Epidermal melanocyte (primary cell): ENCODE results near the gene BMPR1A.
"Not testable (repeated sequence)": the region's sequence is repeated elsewhere in the genome, so short reads cannot be mapped to it uniquely, and the experiment has no call there.

Experiments
- DNase-seq: peaks from one replicate; pipeline ENCODE4 v3.0.0; 2011; ENCODE audit warnings: low spot score; ENCODE audit not compliant: insufficient read length

Gene BMPR1A

DNA sequence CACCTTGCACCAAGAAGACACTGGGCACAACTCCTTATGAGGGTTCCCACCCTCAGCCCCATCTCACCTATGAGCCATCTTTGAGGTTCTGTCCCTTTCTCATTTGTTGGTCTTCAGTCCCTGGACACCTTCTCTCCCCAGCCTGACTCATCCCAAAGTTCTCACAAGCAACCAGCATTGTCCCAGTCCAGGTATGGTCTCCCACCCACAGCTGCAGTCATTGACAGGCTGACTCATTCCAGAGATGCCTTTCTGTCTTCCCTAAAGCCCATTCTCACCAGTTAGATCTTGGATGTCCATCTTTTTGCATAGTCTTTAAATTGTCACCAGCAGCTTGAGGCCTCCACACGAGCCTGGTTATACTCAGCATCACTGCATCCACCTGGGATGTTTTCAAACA is 26.7 kb upstream of the BMPR1A start:
- no peak for DNase-seq

DNA sequence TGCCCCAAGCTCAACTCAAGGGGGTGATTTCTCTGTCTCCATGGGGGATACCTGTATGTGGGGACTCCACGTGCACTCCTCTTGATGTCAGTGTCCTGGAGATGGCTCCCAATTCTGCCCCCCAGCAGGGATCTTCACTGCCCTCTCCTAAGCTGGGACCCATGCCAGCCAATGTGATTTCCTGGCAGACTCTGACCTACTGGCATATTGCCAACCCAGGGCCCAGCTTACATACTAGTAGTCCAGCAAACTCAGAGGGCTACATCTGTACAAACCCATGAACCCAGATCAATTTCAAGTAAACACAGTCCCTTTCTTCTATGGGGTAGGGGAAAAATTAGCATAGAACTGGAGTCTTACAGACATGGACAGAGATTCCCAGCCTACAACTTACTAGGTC is 26.2 kb upstream of the BMPR1A start:
- no peak for DNase-seq

DNA sequence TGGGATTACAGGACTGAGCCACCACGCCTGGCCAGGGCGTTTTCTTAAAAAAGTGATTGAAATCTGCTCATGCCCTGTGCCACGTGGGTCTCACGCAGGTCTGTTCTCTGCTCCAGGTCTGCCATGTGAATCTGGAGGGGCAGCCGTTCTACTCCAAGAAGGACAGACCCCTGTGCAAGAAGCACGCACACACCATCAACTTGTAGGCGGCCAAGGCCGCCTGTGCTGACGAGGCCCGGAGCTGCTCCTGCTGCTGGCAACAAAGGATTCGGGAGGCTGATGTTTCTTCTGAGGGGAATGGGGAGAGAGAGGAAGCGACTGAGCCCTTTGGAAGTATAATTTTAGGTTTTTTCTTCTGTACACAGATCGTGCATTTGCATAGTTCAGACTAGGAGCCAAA is 23.6 kb upstream of the BMPR1A start:
- DNase-seq = no peak

DNA sequence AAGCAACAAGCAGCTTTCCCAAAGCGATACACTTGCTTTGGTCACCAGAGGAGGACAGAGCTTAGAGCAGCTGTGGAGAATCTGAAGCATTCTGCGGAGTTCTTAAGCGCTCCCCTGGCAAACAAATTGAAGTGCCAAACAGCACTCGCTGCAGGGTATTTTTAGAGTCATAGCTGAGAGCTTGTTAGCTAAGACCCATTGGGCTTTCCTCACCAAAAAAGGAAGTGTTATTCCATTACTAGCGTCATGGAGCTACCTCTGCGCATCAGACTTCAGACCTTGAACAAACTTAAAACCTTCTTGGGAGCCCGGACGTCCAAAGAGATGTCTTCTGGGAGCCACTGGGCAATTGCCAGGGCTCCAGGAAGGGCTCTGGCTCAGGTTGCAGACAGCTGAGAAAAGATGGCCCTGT is 23.2 kb upstream of the BMPR1A start:
- no peak for DNase-seq

DNA sequence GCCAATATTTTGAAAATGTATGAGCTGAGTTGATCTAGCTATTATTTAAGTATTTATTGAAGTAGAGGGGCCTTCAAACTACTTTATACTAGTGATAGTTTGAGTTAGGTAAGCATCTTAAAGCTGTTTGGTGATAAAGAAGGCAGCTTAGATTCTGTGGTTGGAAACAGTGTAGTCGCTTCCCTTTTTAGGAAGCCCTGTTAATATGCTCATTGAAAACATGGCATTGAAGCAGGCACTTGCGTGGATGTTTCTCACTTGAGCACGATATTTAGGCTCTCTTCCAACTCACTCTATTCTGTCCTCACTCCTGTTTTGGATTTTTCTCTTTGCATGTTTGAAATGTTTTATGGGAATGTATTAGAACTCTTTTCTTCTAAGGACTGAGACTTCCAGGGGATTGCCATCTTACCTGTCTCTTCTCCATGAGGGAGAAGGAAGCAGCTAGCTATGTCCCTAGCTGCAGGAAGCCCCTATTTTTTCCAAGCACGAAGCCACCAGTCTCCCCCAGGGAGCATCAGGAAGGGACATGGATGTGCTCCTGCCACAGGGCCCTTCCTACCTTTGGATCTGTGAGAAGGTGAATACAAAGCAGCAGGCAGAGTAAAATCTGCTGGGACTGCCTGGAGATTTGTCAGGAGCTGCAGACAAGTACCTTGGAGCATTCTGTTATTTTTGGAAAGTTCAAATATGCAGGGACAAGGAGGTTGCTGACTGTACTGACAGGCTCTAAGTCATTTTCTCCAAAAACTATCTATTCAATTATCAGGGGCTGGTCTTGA is 22.0 kb upstream of the BMPR1A start:
- DNase-seq = no peak

DNA sequence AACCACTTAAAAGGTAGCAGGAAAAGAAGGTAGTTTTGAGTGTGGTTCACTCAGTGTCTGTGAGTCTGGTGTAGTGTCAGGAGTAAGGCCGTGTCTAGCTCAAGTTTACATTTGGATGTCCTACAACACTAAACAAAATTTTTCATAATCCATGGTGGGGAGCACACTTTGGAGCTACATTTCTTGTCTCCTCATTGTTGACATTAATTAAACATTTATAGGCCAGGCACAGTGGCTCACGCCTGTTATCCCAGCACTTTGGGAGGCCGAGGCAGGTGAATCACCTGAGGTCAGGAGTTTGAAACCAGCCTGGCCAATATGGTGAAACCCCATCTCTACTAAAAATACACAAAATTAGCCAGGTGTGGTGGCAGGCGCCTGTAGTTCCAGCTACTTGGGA is 21.1 kb upstream of the BMPR1A start:
- DNase-seq = not testable (repeated sequence)

DNA sequence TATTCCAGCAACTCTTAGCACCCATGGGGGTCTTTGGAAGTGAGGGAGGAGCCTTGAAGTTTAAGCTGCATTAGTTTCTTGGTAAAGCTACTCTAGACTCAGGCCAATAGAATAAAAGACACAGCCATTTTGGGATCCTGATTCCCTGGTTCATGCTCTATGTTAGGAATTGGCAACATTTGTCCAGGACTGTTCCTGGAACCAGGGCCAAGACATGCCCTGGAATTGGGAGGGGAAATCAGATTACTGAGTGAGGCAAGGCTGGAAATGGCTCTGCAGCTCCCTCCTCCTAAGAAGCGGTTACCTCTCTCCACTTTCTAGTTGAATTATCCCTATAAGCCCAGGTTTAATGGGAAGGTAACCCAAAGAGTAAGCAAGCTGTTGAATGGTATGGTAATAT is 14.2 kb upstream of the BMPR1A start:
- DNase-seq = no peak

DNA sequence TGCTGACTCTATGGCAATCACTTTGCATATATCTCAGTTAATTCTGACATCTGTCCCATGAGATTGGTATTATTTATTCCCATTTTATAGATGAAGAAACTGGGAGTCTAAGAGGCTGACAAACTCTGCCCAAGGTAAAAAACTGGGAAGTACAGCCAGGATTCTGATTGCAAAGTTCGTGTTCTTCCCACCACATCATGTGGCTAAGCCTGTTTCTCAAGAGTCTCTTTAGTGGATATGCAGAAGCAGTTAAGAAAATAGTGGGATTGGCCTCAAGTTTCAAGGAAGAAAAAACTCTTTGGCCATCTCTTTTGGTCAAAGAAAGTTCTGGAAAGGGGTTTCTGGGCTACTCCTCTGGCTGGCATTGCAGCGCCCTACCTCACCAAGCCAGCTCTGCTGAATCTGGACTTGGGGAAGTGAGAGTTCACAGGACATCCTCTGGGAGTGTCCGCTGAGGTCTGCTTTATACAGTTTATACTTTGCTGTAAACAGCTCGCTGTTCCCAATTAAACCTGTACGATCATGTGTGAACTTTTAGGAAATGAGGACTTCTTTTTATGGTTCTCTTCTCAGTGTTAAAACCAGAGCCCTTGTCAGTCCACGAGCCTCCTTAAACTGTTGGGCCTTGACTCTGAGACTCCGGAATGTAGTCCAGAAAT is 12.2 kb upstream of the BMPR1A start:
- no peak for DNase-seq

DNA sequence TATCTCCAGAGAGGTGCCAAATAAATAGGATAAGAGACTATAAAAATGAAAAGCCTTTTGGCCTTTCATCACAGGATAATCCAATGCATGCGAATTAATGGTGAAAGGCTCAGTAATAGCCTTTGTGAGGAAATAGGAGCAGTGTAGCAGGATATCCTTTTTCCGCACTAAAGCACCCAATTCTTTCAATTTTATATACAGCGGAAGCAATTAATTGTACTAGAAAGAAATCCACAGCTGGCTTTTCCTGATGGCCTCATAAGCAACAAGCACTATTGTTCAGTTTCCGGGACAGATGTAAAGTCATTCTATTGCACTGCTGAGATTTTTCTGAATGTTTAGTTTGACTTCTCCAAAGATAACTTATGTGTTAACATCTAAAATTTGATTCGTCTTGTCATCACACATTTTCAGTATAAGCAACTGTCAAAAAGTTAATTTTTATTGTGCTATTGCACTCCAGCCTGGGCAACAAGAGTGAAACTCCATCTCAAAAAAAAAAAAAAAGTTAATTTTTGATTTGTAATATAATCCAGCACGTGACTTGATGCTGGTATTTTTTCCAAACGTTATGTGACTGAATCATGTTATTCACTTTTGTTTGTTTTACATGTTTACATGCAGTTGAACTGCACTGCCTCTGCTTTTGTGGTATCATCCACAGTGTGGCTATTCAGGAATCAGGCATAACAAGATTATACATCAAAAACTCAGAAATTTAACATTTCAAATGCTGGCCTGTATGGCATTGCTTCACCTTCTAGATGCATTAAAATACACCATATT is 8.4 kb upstream of the BMPR1A start:
- DNase-seq = peak; percentile 21

DNA sequence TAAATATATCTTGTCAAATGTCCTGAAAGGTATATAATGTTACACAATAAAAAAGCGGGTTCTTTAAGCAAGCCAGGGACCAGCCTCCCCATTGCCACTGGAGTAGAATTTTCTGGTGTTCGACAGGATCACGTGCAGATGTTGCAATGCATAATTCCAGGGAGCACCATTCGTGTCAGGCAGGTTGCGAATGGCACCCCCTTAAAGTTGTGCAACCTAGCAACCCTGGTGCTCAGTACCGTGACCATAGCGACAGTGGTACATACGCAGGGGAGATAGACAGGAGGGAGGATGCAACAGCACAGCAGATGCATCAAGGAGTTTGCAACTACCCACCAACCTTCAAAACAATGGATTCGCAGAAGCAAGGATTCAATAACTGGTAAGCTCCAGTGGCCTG is 6.6 kb upstream of the BMPR1A start:
- no peak for DNase-seq

DNA sequence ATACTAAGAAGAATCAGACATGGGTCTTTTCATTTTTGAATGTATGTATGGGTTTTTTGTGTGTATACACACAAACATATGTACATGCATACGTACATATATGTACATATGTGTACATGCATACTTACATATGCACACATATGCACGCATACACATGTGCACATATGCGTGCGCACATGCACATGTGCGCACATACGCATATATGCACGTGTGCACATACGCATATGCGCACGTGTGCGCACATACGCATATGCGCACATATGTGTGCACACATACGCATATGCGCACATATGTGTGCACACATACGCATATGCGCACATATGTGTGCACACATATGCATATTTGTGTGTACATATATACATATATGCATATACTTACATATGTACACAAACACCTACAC is 4.9 kb upstream of the BMPR1A start:
- no peak for DNase-seq

DNA sequence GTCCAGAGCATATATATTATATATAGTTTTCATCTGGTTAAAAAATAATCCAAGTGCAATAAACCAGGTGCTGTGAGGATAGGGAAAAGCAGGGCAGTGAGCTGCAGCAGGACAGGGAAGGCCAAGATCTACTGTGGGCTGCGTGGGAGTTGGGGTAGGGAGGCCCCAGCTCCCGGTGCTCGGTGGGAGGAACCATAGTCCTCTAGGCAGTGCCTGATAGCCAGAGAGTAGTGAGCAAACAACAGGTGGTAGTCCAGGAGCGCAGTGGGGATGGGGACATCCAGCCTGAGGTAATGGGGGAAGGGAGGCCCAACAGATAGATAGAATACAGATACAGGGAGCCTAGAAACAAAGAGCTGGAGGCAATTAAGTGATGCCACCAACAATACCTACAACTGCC is 4.1 kb upstream of the BMPR1A start:
- no peak for DNase-seq

DNA sequence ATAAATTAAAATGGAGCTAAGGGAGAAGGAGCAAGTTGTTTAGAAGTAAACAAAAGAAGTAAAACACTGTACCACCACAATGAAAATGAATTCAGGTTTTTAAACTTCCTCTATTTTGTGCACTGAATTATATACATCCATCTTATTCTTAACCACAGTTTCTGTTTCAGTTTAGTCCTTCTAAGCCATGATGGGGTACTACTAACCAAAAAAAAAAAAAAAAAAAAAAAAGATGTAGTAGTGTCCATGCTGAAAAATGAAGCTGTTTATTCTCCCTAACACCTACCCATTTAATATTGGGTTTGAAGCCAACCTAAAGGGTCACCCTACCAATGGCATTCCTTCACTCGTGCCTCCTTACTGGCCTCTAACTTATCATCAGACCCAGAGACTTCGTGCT is 3.4 kb upstream of the BMPR1A start:
- no peak for DNase-seq

DNA sequence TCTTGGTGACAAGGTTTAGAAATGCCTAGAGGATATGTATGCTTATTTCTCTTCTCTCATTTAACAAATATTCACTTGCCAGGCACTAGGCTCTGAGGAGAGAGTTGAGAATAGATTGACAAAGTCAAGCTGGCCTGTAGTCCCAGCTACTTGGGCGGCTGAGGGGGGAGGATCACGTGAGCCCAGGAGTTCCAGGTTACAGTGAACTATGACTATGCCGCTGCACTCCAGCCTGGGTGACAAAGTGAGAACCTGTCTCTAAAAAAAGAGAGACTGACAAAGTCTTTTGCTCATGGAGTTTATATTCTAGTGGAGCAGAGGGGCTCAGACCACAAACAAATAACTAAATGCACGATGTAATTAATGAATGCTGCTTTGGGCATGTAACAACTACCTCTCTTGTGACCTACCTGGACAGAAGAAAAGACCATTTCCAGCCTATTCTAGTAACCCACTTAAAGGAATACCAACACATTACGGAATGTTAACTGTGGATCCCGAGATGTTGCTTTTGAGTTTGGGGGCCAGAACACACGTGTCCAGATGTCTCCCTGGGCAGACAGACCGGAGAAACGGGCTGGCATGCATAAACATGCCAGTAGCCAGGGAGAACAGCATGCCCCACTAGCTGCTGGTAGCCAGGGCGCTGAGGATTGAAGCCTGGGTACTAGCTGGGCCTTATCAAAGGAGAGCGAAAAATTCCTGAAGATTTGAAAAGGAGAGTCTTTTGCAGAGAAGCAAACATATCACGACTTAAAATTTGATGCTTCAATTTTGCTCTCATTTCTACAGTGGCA is 2.6 kb upstream of the BMPR1A start:
- DNase-seq = no peak

DNA sequence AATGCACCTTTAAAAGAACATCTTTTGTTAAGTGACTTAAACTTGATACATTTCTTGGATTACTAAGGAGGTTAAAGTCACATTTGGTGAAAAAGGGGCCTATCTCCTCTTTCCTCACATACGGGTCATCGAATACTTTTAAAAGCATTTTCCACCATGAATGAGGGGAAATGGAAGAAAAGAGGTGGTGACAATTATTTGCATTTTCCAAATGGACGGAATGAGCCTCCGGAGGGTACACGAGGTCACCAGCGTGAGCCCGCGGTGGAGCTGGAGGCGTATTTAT is 1.0 kb upstream of the BMPR1A start:
- DNase-seq = no peak

DNA sequence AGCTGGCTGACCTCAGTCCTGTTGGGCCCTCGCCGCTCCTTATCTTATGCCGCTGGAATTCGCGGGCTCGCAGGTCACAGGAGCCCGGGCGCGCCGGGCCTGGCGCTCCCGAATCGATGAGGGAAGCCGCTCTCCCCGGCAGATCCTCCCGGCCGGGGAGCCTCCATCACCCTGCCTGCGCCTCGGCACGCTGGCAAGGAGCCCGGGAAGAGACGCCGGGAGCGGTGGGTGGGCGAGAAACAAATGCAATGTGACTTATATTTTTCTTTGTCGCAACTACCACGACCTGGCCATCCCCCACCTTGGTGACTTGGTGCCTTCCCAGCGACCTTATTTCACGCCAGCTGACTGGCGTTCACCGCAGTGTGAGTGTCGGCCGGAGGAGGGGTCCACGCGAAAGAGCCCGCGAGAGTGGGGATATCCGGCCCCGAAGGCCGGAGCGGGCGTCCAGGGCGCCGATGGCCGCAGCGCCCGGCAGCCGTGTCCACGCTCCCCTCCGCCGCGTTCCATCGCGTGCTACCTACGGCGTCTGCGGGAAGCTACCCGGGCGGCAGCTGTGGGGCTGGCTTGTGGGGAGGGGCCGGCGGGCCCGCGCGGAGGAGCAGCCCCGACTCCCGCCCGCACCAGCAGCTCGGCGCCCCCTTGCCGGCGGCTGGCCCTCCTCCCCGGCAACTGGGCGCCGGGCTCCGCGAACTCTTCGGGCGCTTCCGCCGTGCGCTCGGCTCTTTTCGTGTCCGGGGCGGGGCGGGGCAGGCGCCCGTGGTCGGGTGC is 494 bp upstream of the BMPR1A start:
- DNase-seq = peak; percentile 82

DNA sequence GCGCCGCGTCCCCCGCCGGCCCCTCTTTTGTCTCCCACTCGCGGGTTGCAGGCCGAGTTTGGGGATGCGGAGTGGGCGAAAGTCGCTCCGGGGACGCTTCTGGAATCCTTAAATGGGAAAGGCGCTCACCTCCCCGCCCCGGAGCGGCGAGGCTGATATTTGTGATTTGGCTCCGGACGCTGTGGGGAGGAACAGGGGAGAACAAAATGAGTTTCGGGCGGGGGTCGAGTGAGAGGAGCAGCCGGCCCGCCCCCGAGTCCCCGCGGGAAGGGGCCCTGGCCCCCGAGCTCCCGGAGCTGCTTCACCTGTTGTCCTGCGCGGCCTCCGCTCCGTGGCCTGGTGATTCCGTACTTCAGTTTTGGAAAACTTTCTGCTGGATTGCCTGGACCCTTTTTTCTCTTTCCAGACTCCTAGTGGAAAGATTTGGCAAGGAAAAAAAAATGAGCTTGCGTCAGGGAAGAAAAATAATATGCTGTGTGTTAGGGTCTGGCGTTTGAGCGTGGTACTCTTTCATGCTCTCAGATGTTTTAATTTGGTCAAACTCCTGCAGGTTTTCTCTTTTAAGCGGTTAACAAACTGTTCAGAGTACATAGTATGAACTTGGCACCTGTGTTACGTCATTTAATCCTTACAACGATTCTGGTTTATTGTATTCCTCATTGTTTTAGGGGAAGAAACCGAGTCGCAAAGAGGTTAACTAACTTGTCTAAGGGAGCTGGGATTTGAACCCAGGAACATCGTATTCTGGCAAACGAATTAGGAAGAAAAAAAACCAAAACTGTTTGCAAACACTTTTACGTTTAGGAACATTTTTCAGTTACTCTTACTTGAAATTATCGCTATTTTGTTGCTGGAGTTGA is 924 bp downstream of the BMPR1A start:
- peak; percentile 40 for DNase-seq

DNA sequence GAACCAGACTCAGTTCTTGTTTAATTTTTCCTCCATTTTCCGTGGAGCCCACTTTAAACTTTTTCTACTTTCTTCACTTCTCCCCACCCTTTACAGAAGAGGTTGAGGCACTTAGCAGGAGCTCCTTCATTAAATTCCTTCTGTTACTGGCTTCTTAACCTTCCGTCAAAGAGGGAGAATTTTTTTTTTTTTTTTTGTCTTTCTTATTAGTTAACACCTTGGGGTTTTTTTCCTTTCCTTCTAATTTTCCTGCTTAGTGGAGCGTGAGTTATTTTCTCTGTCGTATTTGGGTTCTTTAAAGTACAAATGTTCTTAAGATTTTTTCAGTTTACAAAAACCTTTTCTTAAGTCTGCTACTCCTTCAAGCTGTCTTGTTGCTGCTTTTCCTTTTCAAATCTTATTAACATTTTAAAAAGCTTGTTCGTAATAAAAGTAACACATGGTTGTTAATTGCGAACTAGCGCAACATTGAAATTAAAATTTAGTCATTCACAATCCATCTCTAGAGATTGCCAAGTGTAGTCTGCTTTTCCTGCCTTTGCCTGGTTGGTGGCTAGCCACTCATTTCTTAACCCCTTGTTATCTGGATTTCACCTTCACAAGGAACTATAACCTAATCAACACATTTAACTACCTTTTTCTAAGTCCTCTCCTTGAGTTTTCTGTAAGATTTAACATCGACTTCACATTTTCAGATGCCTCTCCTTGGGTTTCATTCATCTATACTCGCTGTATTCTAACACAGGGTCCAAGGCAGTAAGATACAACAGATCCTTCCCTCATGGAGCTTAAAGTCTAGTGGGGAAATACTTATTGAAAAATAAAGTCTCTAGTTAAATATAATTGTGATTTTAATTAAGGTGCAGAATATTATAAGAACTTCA is 2.0 kb downstream of the BMPR1A start:
- DNase-seq = no peak

DNA sequence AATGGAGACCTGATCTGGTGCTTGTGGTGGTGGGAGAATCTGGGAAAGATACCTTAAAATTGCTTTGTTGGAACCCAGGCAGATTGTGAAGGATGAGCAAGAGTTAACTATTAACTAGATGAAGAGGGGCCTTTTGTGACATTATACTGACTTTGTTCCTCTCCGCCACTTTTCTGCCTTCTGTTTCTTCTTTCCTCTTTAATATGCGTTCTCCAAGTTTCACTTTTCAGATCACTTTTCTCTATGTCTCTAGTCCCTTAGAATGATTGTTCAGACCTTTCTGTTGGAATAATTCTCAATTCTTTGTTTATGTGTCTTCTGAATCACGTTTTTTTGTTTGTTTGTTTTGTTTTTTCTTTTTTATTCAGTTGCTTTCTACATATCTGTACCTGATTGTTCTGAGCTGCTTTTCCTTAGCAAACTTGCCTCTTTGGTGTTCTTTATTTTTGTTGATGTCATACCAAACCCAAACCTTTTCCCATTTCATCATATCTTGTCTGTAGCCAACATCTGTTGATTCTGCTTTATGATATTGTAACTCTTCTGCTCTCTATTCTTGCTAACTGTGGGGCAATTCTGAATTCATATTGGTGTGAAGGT is 2.8 kb downstream of the BMPR1A start:
- DNase-seq = no peak
